ENCODE measurements around the gene TNFSF8. TPM values are rescaled to one million over a fixed set of nuclear protein-coding genes. Genes with fewer than 3 reads are reported as not detected.

Gene TNFSF8
- total RNA-seq, 1 donor from 2014 or later = not detected

- H3K27me3 ChIP-seq (ENCODE audit: control insufficient read depth, insufficient read depth, low read length) = peaks cover 2% of the 10 kb centered on the region
- H3K4me3 ChIP-seq (ENCODE audit: low read depth, low read length) = no peak overlapping the region
- no peaks in the 10 kb centered on the region for H3K36me3 ChIP-seq (ENCODE audit: control insufficient read depth, insufficient read depth, low read length)
- DNase-seq (ENCODE audit: low read depth) (peak; percentile 49), FAIRE-seq (no peak)
- TF ChIP-seq, protein P1, sequence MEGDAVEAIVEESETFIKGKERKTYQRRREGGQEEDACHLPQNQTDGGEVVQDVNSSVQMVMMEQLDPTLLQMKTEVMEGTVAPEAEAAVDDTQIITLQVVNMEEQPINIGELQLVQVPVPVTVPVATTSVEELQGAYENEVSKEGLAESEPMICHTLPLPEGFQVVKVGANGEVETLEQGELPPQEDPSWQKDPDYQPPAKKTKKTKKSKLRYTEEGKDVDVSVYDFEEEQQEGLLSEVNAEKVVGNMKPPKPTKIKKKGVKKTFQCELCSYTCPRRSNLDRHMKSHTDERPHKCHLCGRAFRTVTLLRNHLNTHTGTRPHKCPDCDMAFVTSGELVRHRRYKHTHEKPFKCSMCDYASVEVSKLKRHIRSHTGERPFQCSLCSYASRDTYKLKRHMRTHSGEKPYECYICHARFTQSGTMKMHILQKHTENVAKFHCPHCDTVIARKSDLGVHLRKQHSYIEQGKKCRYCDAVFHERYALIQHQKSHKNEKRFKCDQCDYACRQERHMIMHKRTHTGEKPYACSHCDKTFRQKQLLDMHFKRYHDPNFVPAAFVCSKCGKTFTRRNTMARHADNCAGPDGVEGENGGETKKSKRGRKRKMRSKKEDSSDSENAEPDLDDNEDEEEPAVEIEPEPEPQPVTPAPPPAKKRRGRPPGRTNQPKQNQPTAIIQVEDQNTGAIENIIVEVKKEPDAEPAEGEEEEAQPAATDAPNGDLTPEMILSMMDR (IDR thresholded peaks at IDR 0.05; ENCODE audit: insufficient read depth, low read length, severe bottlenecking) = no peak
Observed at GRCh38 chr9:114902786-114903524, 27.4 kb downstream of the TNFSF8 start.

GRCh38 chr9:114900942-114901802, 29.2 kb downstream of the TNFSF8 start:
- TF ChIP-seq, protein P1 (IDR thresholded peaks at IDR 0.05; ENCODE audit: insufficient read depth, low read length, severe bottlenecking) = no peak
- DNase-seq (ENCODE audit: low read depth) (peak; percentile 69), FAIRE-seq (no peak)
- no peaks in the 10 kb centered on the region for H3K36me3 ChIP-seq (ENCODE audit: control insufficient read depth, insufficient read depth, low read length)
- H3K4me3 ChIP-seq (ENCODE audit: low read depth, low read length) = no peak overlapping the region
- peaks cover 2% of the 10 kb centered on the region for H3K27me3 ChIP-seq (ENCODE audit: control insufficient read depth, insufficient read depth, low read length)

DNA sequence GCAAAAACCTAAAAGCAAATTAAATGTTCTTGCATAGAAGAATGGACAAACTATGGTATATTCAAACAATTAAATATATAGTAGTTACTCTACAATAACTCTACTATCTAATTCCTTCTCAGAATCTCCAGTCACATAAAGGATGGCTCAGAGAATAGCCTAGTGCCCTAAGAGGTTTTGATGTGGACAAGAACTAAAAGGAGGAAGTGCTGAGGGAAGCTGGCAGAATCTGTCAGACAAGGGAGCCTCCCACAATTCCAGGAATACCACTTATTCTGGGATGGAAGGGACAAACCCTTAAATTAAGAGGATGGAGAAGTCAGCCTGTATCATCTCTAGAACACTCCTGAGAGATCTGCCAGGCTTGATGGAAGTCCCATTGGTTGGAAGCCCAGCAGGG, 30.4 kb downstream of the TNFSF8 start:
- Histone ChIP-seq H3K4me3 (ENCODE audit: low read depth, low read length) (no peak overlapping the region), H3K36me3 (ENCODE audit: control insufficient read depth, insufficient read depth, low read length) (no peaks in the 10 kb centered on the region), H3K27me3 (ENCODE audit: control insufficient read depth, insufficient read depth, low read length) (no peaks in the 10 kb centered on the region)
- TF ChIP-seq, protein P1 (IDR thresholded peaks at IDR 0.05; ENCODE audit: insufficient read depth, low read length, severe bottlenecking) = no peak
- FAIRE-seq (no peak), DNase-seq (ENCODE audit: low read depth) (no peak)

DNA sequence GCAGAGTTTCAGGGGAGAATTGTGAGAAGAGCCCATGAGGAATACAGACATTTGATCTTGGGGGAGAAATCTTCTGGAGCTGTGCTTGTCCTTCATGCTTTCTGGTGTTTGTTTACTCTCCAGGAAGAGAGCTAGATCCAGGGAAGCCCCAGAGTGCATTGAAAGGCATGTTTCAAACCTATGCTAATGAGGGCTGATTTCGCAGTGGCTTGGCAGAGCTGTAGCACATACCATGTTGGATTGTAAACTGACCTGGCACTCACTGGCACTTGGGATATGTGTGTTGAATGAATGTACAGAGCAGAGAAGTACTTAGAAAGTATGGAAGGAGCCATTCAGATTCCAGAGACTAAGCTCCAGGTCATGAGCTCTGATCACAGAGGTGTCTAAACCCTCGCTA, 30.9 kb downstream of the TNFSF8 start:
- Histone ChIP-seq H3K36me3 (ENCODE audit: control insufficient read depth, insufficient read depth, low read length) (no peaks in the 10 kb centered on the region), H3K27me3 (ENCODE audit: control insufficient read depth, insufficient read depth, low read length) (no peaks in the 10 kb centered on the region), H3K4me3 (ENCODE audit: low read depth, low read length) (no peak overlapping the region)
- TF ChIP-seq, protein P1 (IDR thresholded peaks at IDR 0.05; ENCODE audit: insufficient read depth, low read length, severe bottlenecking) = no peak
- DNase-seq (ENCODE audit: low read depth) (no peak), FAIRE-seq (no peak)

GRCh38 chr9:114898741-114899140, 31.6 kb downstream of the TNFSF8 start:
- H3K27me3 ChIP-seq (ENCODE audit: control insufficient read depth, insufficient read depth, low read length) = no peaks in the 10 kb centered on the region
- DNase-seq (ENCODE audit: low read depth) = no peak
- no peak overlapping the region for H3K4me3 ChIP-seq (ENCODE audit: low read depth, low read length)
- H3K36me3 ChIP-seq (ENCODE audit: control insufficient read depth, insufficient read depth, low read length) = no peaks in the 10 kb centered on the region
- no peak for FAIRE-seq
- TF ChIP-seq, protein P1 (IDR thresholded peaks at IDR 0.05; ENCODE audit: insufficient read depth, low read length, severe bottlenecking) = no peak
